HG03378 (cell line): ENCODE results near the gene TOM1L2.
A peak's percentile ranks its signal among the peaks of the same experiment; 100 is the strongest.
"Not testable (repeated sequence)": the region's sequence is repeated elsewhere in the genome, so short reads cannot be mapped to it uniquely, and the experiment has no call there.

Experiments
- ATAC-seq: cut with Tn5 transposase; IDR thresholded peaks from one replicate; pipeline ENCODE4 v1.9.1; 2021; ENCODE audit warnings: mild to moderate bottlenecking, moderate library complexity; ENCODE audit not compliant: unreplicated experiment

Gene TOM1L2

GRCh38 chr17:17971431-17972125 is 622 bp downstream of the TOM1L2 start:
- ATAC-seq = no peak

GRCh38 chr17:17970699-17971430 is 1.3 kb downstream of the TOM1L2 start:
- no peak for ATAC-seq

GRCh38 chr17:17966399-17966798 is 5.8 kb downstream of the TOM1L2 start:
- ATAC-seq = no peak

GRCh38 chr17:17965152-17965721 is 7.0 kb downstream of the TOM1L2 start:
- no peak for ATAC-seq

- ATAC-seq = no peak
Observed at GRCh38 chr17:17964710-17965109, 7.5 kb downstream of the TOM1L2 start.

- ATAC-seq = no peak
Observed at GRCh38 chr17:17963694-17964436, 8.3 kb downstream of the TOM1L2 start.

- ATAC-seq = no peak
Observed at GRCh38 chr17:17963066-17963465, 9.1 kb downstream of the TOM1L2 start.

GRCh38 chr17:17960500-17961030 is 11.6 kb downstream of the TOM1L2 start:
- no peak for ATAC-seq

- ATAC-seq = peak; percentile 49
Observed at GRCh38 chr17:17959520-17960361, 12.5 kb downstream of the TOM1L2 start.

GRCh38 chr17:17958982-17959381 is 13.2 kb downstream of the TOM1L2 start:
- ATAC-seq = no peak

GRCh38 chr17:17957584-17957916 is 14.7 kb downstream of the TOM1L2 start:
- no peak for ATAC-seq

GRCh38 chr17:17955790-17956341 is 16.3 kb downstream of the TOM1L2 start:
- not testable (repeated sequence) for ATAC-seq

- no peak for ATAC-seq
Observed at GRCh38 chr17:17954079-17954478, 18.1 kb downstream of the TOM1L2 start.

- ATAC-seq = no peak
Observed at GRCh38 chr17:17952691-17953090, 19.5 kb downstream of the TOM1L2 start.

- ATAC-seq = no peak
Observed at GRCh38 chr17:17951524-17951923, 20.7 kb downstream of the TOM1L2 start.

GRCh38 chr17:17950806-17951205 is 21.4 kb downstream of the TOM1L2 start:
- ATAC-seq = no peak

- no peak for ATAC-seq
Observed at GRCh38 chr17:17950347-17950746, 21.9 kb downstream of the TOM1L2 start.

GRCh38 chr17:17947966-17948365 is 24.2 kb downstream of the TOM1L2 start:
- no peak for ATAC-seq

- no peak for ATAC-seq
Observed at GRCh38 chr17:17947309-17947708, 24.9 kb downstream of the TOM1L2 start.

- no peak for ATAC-seq
Observed at GRCh38 chr17:17946093-17946492, 26.1 kb downstream of the TOM1L2 start.
